Gastroesophageal sphincter (tissue), 4 donors: ENCODE results near the gene SYNE1. TPM values are rescaled to one million over a fixed set of nuclear protein-coding genes. Genes with fewer than 3 reads are reported as not detected.
A peak's percentile ranks its signal among the peaks of the same experiment; 100 is the strongest.

ENCODE experiments used
- ATAC-seq: fragments of 150-250 bp; one replicate; pipeline ENCODE4 v1.9.1; 2016; ENCODE audit warnings: mild to moderate bottlenecking, moderate library complexity
- H3K27ac ChIP-seq, 4 donors: fragments of 200-600 bp; sonication (generic) in 3 of 4; 1 replicate in 3 of 4; 2 replicates in 1 of 4; pipeline ENCODE4 v1.5.1; 2016 to 2019
- H3K27me3 ChIP-seq: fragments of 200-600 bp; sonication (generic); one replicate; pipeline ENCODE4 v1.5.1; 2019
- H3K36me3 ChIP-seq, 2 donors: fragments of 200-600 bp; sonication (generic); one replicate each; pipeline ENCODE4 v1.5.1; 2019; ENCODE audit warnings: control low read depth in 1 of 2
- H3K4me1 ChIP-seq, 3 donors: fragments of 200-600 bp; sonication (generic); 1 replicate in 2 of 3; 2 replicates in 1 of 3; pipeline ENCODE4 v1.5.1; 2016 to 2019; ENCODE audit warnings: control low read depth in 2 of 3
- H3K4me3 ChIP-seq, 2 donors: fragments of 200-600 bp; sonication (generic); one replicate each; pipeline ENCODE4 v1.5.1; 2019; ENCODE audit warnings: mild to moderate bottlenecking in 1 of 2, moderate library complexity in 1 of 2
- H3K9me3 ChIP-seq, 3 donors: fragments of 200-600 bp; sonication (generic); one replicate each; pipeline ENCODE4 v1.5.1; 2017 to 2019; ENCODE audit warnings: control low read depth in 2 of 3
- EP300 ChIP-seq: sonication (generic); formaldehyde crosslinking; IDR thresholded peaks from one replicate; pipeline ENCODE4 v1.6.1; 2017; ENCODE audit warnings: antibody characterized with exemption, mild to moderate bottlenecking
- POLR2A ChIP-seq, 2 donors: fragments of 450-650 bp; IDR thresholded peaks; one replicate each; pipeline ENCODE4 v1.6.1; 2017; ENCODE audit warnings: antibody characterized with exemption in 2 of 2, mild to moderate bottlenecking in 2 of 2, moderate library complexity in 1 of 2
- POLR2AphosphoS5 ChIP-seq: sonication (generic); formaldehyde crosslinking; IDR thresholded peaks from one replicate; pipeline ENCODE4 v1.6.1; 2017; ENCODE audit warnings: antibody characterized with exemption
- WGBS, 2 donors: methylation state at CpG; one replicate each; pipeline ENCODE4 v1.1.5; 2018; ENCODE audit warnings: low coverage in 1 of 2; 5-methylcytosine and 5-hydroxymethylcytosine counted together
- total RNA-seq, 4 donors: library from RNA; depleted of rRNA; stranded (reverse); fragments of >200 nt; gene quantifications; one replicate each; pipeline ENCODE4 v1.1.0, GENCODE V29; 2016
- TF ChIP-seq, protein P1 (sequence below), 4 experiments: fragments of 200-600 bp in 2 of 4; fragments of 450-650 bp in 2 of 4; sonication (generic) in 1 of 4; IDR thresholded peaks; one replicate each; pipeline ENCODE4 v1.5.1; 2017 to 2019; ENCODE audit warnings: antibody characterized with exemption in 4 of 4, mild to moderate bottlenecking in 2 of 4, moderate library complexity in 2 of 4

The SYNE1 gene
- total RNA-seq, 4 donors from 2014 or later, result 160 to 268 (median 215) TPM

DNA sequence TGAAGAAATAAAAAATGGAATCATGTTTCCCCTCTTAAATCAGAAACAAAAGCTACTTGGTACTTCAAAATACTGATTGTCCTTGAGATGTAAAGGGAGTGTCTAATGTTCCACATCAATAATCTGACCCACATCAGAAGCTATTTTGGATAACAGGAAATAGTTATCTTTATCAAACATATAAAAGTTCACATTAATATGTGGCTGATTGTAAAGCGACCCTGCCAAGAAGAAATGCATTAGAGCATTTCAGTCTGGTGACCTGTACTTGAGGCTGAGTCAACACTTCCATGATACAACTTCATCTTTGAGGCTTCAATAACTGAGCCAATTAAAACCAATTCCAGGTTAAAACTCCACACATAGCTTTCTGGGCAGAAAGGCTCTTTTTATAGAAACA lies 31.8 kb downstream of the SYNE1 start:
- H3K36me3 ChIP-seq, result no peaks in the 10 kb centered on the region
- peaks cover 0 to 2% (median 0%) of the 10 kb centered on the region in 3 donors for H3K4me1 ChIP-seq
- ATAC-seq, result no peak
- WGBS, 2 donors, result 70 to 91% methylated on average over 1 of the region's 1 CpG
- TF ChIP-seq POLR2AphosphoS5, result no peak
- TF ChIP-seq POLR2A (IDR thresholded peaks at IDR 0.05), result no peak
- TF ChIP-seq EP300, result no peak
- no peaks in the 10 kb centered on the region for H3K9me3 ChIP-seq
- no peak overlapping the region for H3K4me3 ChIP-seq
- no peaks in the 10 kb centered on the region for H3K27me3 ChIP-seq
- no peak overlapping the region for H3K27ac ChIP-seq

DNA sequence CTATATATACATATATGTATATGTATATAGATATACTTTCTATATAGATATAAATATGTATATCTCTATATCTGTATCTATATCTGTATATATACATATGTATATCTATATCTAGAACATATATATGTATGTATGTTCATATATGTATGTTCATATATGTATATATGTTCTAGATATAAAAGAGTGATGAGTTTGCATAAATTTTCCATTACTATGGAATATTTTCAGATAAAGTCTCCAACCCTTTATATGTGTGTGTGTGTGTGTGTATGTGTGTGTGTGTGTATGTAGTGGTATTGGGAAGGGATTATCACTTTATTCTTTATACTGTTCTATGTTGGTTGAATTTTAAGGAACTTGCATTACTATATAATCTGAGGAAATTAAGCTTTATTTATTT lies 33.3 kb downstream of the SYNE1 start:
- no peak overlapping the region for H3K4me3 ChIP-seq
- no peak overlapping the region for H3K27ac ChIP-seq
- TF ChIP-seq POLR2A (IDR thresholded peaks at IDR 0.05), result no peak
- TF ChIP-seq, protein P1, sequence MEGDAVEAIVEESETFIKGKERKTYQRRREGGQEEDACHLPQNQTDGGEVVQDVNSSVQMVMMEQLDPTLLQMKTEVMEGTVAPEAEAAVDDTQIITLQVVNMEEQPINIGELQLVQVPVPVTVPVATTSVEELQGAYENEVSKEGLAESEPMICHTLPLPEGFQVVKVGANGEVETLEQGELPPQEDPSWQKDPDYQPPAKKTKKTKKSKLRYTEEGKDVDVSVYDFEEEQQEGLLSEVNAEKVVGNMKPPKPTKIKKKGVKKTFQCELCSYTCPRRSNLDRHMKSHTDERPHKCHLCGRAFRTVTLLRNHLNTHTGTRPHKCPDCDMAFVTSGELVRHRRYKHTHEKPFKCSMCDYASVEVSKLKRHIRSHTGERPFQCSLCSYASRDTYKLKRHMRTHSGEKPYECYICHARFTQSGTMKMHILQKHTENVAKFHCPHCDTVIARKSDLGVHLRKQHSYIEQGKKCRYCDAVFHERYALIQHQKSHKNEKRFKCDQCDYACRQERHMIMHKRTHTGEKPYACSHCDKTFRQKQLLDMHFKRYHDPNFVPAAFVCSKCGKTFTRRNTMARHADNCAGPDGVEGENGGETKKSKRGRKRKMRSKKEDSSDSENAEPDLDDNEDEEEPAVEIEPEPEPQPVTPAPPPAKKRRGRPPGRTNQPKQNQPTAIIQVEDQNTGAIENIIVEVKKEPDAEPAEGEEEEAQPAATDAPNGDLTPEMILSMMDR (IDR thresholded peaks at IDR 0.05), result no peak
- no peaks in the 10 kb centered on the region for H3K9me3 ChIP-seq
- peaks cover 0 to 15% (median 0%) of the 10 kb centered on the region in 3 donors for H3K4me1 ChIP-seq
- ATAC-seq, result no peak
- H3K27me3 ChIP-seq, result no peaks in the 10 kb centered on the region
- no peaks in the 10 kb centered on the region for H3K36me3 ChIP-seq

DNA sequence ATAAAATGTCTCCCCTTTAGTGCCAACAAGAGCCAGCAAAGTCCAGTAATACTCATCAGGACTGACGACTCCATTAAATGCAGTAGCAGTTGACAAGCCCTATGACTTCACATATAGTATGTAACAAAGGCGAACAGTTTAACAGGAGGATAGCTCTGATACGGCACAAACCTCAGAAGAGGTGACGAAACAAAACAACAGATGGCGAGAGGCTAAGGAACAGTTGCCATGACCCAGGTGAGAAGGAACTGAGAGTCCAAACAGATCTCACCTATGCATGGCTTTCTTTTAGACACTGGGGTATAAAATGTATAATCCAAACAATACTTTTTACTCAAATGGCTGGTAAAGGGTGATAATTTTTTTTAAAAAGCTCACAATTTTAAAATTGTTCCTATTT lies 37.1 kb downstream of the SYNE1 start:
- H3K4me1 ChIP-seq, result peaks cover 0 to 15% (median 0%) of the 10 kb centered on the region in 3 donors
- no peaks in the 10 kb centered on the region for H3K27me3 ChIP-seq
- H3K9me3 ChIP-seq, result no peaks in the 10 kb centered on the region
- no peak overlapping the region for H3K4me3 ChIP-seq
- no peak overlapping the region for H3K27ac ChIP-seq
- WGBS, 2 donors, result 87 to 88% methylated on average over 5 of the region's 5 CpGs
- TF ChIP-seq EP300 (no peak), POLR2AphosphoS5 (no peak), POLR2A (IDR thresholded peaks at IDR 0.05) (no peak)
- TF ChIP-seq, protein P1 (IDR thresholded peaks at IDR 0.05), result no peak
- H3K36me3 ChIP-seq, result no peaks in the 10 kb centered on the region
- ATAC-seq, result no peak

DNA sequence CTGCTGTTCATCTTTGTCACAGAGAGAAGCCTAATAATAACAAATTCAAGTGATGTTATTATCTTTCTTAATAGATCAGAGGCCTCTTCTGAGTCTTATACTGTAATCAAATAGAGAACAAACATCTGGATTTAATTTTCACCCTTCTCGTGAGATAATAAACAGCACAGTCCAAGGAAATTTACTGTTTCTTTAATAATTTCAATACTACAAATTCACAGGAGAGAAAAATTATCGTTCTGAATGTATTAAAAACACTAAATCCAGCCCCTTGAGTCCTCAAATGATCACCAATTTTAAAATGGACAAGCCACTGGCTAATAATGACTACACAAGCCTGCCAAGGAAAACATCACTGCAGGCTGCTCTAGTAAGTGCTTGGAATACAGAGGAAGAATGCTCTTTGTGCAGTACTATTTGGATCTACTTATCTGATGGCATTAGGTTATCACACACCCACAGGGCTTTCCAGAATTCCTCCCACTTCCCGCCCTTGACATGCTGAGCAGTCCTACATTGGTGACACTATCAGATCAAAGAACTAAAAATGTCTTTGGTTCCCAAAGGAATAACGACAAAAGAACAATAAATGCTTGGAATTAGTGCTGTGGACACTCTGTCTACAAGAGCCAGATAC lies 38.1 kb downstream of the SYNE1 start:
- H3K36me3 ChIP-seq, result no peaks in the 10 kb centered on the region
- peak overlapping the region in 2 of 4 donors; percentile 33 to 58 for H3K27ac ChIP-seq
- H3K4me1 ChIP-seq, result peaks cover 0 to 15% (median 0%) of the 10 kb centered on the region in 3 donors
- TF ChIP-seq, protein P1 (IDR thresholded peaks at IDR 0.05), result no peak
- no peak for TF ChIP-seq POLR2A (IDR thresholded peaks at IDR 0.05)
- TF ChIP-seq EP300, result no peak
- no peak for TF ChIP-seq POLR2AphosphoS5
- H3K4me3 ChIP-seq, result no peak overlapping the region
- no peaks in the 10 kb centered on the region for H3K9me3 ChIP-seq
- ATAC-seq, result peak; percentile 40
- 25 to 35% methylated on average over 4 of the region's 4 CpGs for WGBS, 2 donors
- no peaks in the 10 kb centered on the region for H3K27me3 ChIP-seq

DNA sequence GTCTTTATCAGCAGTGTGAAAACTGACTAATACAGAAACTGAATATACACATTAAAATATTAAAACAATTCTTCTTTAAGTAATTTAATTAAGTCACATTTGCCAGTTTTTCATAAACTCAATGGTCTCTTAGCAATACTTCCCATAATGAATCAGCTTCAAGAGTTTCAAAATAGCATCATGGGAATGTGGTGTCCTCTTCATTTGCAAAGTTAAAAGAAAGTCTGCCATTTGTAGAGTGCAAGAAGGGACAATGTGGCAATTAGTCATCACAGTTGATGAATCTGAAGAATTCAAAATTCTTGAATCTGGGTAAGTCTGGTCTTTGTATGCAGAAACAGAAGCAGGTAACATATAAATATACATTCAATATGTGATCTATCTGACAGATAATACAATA lies 38.7 kb downstream of the SYNE1 start:
- peaks cover 0 to 15% (median 0%) of the 10 kb centered on the region in 3 donors for H3K4me1 ChIP-seq
- H3K27ac ChIP-seq, result peak overlapping the region in 1 of 4 donors; percentile 58
- TF ChIP-seq POLR2AphosphoS5, result no peak
- no peak for TF ChIP-seq EP300
- TF ChIP-seq, protein P1 (IDR thresholded peaks at IDR 0.05), result no peak
- no peaks in the 10 kb centered on the region for H3K36me3 ChIP-seq
- no peaks in the 10 kb centered on the region for H3K9me3 ChIP-seq
- H3K4me3 ChIP-seq, result no peak overlapping the region
- ATAC-seq, result peak; percentile 50
- H3K27me3 ChIP-seq, result no peaks in the 10 kb centered on the region
